Activated T-cell treated with anti-CD3 and anti-CD28 coated beads for 4 hours (primary cell): Measurements from ENCODE around the gene HRH1.
"Not testable (repeated sequence)": the region's sequence is repeated elsewhere in the genome, so short reads cannot be mapped to it uniquely, and the experiment has no call there.

ENCODE experiments used
- DNase-seq: peaks from one replicate; pipeline ENCODE4 v3.0.0-alpha.2; 2020

HRH1 gene

GRCh38 chr3:11211531-11212298 lies 57.4 kb downstream of the HRH1 start:
- no peak for DNase-seq

- no peak for DNase-seq
These were observed 58.0 kb downstream of the HRH1 start for GRCh38 chr3:11212299-11212608.

- no peak for DNase-seq
These were observed 58.5 kb downstream of the HRH1 start for GRCh38 chr3:11212784-11213183.

DNA sequence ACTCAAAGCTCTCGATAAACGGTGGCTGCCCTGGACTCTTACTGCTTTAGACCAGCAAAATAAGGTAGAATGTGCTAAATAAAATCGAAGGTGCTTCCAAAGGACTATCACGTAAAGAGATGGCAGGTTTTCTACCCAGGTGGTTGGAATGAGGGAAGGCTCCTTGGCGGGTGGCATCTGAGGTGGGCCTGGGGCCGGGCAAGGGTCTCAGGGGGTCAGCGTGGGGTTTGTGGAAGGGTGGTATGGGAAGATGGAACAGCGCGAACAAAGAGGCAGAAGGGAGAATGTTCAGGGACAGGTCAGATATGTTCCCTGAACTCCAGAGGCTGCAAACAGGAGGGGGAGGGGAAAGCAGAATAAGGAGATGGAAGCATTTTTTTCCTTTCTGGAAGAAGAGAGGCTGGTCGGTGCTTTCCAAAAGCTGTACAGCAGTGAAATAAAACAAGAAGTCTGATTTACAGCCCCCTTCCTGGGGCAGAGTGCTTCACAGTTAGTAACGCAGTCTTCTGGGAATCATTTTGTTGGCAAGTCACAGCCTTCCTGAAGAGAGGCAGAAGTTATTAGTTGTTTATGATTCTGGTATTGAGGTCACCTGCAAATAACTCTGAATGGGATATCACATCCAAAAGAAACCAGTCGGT lies 59.6 kb downstream of the HRH1 start:
- no peak for DNase-seq

- no peak for DNase-seq
These were observed 60.2 kb downstream of the HRH1 start for GRCh38 chr3:11214451-11214978.

DNA sequence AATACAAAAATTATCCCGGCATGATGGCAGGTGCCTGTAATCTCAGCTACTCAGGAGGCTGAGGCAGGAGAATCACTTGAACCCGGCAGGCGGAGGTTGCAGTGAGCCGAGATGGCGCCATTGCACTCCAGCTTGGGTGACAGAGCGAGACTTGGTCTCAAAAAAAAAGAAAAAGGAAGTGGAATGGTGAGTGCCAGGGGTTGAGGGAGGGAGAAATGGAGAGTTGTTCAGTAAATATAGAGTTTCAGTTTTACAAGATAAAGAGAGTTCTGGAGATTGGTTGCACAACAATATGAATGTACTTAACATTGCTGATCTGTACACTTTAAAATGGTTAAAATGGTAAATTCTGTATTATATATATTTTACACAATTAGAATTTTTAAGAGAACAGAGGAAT lies 63.1 kb downstream of the HRH1 start:
- not testable (repeated sequence) for DNase-seq

DNA sequence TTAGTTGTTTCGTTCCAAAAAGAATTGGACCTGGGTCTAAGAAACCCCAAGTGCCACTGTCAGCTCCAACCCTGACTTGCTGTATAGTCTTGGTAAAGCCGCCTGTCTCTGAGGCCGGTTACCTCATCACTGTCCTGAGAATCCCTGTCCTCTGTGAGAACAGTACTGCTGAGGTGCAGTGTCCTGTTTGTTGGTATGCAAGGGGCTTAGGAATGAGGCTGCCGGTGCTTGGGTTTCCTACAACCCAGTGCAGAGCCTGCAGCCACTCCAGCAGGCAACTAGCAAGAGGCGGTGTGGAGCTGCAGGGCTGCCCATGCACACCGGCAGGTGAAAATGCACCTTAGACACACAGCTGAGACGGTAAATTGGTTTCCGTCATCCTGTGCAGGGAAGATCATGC lies 65.9 kb downstream of the HRH1 start:
- no peak for DNase-seq

GRCh38 chr3:11221818-11222415 lies 67.6 kb downstream of the HRH1 start:
- no peak for DNase-seq

DNA sequence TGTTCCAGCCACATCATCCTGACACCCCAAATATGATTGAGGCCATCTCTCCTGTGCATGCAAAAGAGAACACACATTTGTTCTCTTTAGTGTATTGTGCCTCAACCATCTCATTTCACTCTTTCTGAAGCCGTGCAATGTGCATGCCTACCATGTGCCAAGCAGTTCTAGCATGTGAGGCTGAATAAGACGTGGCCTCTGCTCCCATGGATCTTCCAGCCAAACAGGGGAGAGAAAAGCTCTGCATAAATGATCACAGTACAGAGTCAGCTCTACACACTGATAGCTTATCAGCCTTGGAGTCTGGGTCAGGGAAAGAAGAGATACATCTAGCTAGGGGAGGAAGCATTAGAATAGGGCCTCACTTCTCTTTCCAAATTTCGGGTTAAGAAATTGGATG lies 69.7 kb downstream of the HRH1 start:
- DNase-seq, result no peak

DNA sequence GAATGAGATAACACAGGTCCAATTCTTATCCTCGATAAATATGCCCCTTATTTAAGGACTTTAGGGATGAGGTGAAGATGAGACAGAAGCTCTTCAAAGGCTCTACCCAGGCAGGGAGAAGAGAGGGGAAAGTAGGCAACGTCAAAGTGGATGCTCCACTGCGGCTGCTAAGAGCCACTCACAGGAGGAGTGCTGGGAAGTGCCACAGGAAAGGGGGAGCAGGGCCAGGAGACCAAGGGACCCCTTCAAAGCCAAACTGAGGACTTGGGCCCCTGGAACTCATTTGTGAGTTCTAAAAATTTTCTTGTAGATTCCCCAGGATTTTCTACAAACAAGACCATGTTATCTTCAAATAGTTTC lies 70.6 kb downstream of the HRH1 start:
- DNase-seq, result no peak

DNA sequence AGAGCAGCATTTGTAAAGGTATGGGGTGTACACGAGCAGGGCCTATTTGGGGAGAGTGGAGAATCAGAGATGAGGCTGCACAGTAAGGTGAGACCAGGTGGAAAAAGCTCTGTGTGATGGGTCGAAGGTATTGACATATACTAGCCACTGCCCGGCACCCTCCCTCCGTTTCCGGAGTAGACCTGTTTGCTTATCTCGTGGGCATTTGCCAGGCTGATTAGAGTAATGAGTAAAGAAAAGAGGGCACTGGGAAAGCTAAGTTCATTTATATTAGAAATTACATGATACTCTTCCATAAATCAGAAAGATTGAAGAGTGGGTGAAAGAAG lies 71.7 kb downstream of the HRH1 start:
- DNase-seq, result no peak

GRCh38 chr3:11228041-11228440 lies 73.7 kb downstream of the HRH1 start:
- DNase-seq, result no peak

GRCh38 chr3:11230125-11230524 lies 75.8 kb downstream of the HRH1 start:
- no peak for DNase-seq

DNA sequence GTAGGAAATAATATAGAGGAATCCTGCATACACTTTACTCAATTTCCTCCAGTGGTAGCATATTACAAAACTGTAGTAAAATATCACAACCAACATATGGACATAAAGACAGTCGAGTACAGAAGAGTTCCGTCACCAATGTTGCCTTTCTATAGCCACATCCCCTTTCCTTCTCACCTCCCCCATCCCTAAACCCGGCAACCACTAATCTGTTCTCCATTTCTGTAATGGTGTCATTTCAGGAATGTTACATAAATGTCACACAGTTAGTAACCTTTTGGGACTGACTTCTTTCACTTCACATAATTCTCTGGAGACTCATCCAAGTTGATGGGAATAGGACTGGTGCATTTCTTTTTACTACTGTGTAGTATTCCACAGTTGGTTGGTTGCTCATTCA lies 76.5 kb downstream of the HRH1 start:
- no peak for DNase-seq

DNA sequence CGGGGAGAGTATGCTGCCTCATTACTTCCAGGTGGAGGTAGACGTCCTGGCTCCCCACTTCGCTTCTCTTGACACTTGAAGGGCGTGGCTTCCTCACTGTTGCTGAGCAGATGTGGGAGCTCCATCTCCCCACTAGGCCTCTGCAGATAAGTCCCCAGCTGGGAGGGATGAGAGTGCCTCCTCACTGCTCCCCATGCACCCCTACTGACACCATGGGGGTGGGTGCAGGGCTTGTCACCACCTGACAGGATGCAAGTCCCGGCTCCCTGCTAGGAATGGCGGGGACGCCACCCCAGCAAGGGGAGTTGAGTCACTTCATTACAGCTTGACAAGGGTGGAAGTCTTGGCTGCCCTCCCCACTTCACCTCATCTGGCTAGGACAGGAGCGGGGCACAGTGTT lies 81.1 kb downstream of the HRH1 start:
- no peak for DNase-seq

GRCh38 chr3:11236588-11237461 lies 82.5 kb downstream of the HRH1 start:
- DNase-seq, result peak; percentile 81

DNA sequence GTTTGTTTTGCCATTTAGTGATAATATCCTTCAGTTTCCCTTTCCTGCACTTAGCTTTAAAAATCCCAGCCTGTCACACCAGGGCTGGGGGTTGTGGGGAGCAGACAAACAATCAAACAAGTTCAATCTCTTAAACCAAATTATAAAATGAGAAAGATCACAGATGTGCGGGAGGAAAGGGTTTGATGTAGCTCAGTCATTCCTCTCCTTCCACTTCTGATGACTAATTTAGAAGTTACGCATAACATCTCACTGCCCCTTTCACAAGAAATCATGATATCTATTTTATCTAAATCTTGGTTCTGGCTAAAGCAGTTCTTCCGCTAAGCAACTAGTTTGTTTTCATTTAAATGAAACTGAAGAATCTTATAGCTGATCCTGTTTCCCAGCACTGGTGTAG lies 83.8 kb downstream of the HRH1 start:
- no peak for DNase-seq

DNA sequence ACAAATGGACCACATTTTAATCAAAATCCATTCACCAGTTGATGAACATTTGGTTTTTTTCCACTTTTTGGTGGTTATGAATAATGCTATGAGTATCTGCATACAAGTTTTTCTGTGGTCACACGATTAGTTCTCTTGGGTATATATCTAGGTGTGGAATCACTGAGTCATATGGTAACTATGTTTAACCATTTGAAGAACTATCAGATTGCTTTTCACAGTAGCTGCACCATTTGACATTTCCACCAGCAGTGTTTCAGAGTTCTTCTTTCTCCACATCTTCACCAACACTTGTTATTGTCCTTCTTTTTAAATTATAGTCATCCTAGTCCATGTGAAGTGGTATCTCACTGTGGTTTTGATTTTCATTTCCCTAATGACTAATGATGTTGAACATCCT lies 84.6 kb downstream of the HRH1 start:
- no peak for DNase-seq

GRCh38 chr3:11239796-11240195 lies 85.5 kb downstream of the HRH1 start:
- DNase-seq, result no peak

DNA sequence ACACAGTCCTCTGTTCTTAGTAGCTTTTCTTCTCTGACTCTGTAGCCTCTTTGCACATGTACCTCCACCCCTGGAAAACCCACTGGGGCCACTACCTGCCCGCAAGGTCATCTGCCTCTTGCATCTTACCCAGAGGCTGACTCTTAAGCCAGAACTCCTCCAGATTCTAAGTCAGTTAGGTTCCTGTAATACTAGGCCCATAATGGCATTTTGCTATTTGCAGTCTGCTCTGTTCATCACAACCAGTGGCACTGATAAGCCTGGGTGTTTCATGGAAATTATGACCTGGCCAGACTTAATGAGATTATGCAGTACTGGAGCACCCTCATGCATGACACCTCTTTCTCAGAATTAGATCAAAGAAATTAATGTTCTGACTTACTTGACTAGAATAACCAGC lies 86.2 kb downstream of the HRH1 start:
- DNase-seq, result no peak

GRCh38 chr3:11244121-11244677 lies 89.9 kb downstream of the HRH1 start:
- no peak for DNase-seq

GRCh38 chr3:11245276-11245675 lies 91.0 kb downstream of the HRH1 start:
- no peak for DNase-seq
